Bronchial epithelial cell (primary cell): ENCODE data around the gene PSMA5. TPM values are rescaled to one million over a fixed set of nuclear protein-coding genes. Genes with fewer than 3 reads are reported as not detected.
"Not testable (repeated sequence)": the region's sequence is repeated elsewhere in the genome, so short reads cannot be mapped to it uniquely, and the experiment has no call there.

Source experiments
- DNase-seq: peaks from one replicate; pipeline ENCODE4 v3.0.0-alpha.2; 2010; ENCODE audit warnings: low read depth
- FAIRE-seq: peaks from 2 replicates; lab custom pipeline; 2011; peaks lifted over from hg19 to GRCh38; lab: Jason Lieb, UNC
- H3K27me3 ChIP-seq: 2 replicates; pipeline ENCODE4 v1.5.1; 2011; ENCODE audit warnings: low read length; ENCODE audit not compliant: control insufficient read depth, insufficient read depth
- H3K36me3 ChIP-seq: 2 replicates; pipeline ENCODE4 v1.5.1; 2011; ENCODE audit warnings: low read length; ENCODE audit not compliant: control insufficient read depth, insufficient read depth
- H3K4me3 ChIP-seq: 2 replicates; pipeline ENCODE4 v1.5.1; 2011; ENCODE audit warnings: mild to moderate bottlenecking, low read depth, low read length, control low read depth
- total RNA-seq: library from RNA; depleted of rRNA; stranded (reverse); fragments of >200 nt; gene quantifications from 2 replicates; pipeline ENCODE4 v1.2.1, GENCODE V29; 2014
- TF ChIP-seq, protein P1 (sequence below): IDR thresholded peaks from 2 replicates; pipeline ENCODE4 v1.5.1; 2011; ENCODE audit warnings: mild to moderate bottlenecking, moderate library complexity, low read length, control low read depth, inconsistent platforms; ENCODE audit not compliant: insufficient read depth, severe bottlenecking

The PSMA5 gene
- total RNA-seq, 1 donor from 2014 or later: 42.9 TPM

GRCh38 chr1:109383087-109383779 lies 43.0 kb downstream of the PSMA5 start:
- Histone ChIP-seq H3K36me3 (no peaks in the 10 kb centered on the region), H3K4me3 (no peak overlapping the region), H3K27me3 (no peaks in the 10 kb centered on the region)
- DNase-seq (no peak), FAIRE-seq (no peak)
- TF ChIP-seq, protein P1, sequence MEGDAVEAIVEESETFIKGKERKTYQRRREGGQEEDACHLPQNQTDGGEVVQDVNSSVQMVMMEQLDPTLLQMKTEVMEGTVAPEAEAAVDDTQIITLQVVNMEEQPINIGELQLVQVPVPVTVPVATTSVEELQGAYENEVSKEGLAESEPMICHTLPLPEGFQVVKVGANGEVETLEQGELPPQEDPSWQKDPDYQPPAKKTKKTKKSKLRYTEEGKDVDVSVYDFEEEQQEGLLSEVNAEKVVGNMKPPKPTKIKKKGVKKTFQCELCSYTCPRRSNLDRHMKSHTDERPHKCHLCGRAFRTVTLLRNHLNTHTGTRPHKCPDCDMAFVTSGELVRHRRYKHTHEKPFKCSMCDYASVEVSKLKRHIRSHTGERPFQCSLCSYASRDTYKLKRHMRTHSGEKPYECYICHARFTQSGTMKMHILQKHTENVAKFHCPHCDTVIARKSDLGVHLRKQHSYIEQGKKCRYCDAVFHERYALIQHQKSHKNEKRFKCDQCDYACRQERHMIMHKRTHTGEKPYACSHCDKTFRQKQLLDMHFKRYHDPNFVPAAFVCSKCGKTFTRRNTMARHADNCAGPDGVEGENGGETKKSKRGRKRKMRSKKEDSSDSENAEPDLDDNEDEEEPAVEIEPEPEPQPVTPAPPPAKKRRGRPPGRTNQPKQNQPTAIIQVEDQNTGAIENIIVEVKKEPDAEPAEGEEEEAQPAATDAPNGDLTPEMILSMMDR: no peak

DNA sequence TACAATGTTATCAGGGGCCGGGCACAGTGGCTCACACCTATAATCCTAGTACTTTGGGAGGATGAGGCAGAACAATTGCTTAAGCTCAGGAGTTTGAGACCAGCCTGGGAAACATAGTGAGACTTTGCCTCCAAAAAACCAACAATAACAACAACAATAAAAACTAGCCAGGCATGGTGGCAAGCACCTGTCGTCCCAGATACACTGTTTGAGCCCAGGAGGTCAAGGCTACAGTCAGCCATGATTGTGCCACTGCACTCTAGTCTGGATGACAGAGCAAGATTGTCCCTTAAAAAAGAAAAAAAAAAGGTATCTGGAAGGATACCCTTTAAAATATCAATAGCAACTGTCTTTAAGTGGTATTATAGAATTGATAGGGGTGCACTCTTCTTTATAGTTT lies 44.7 kb downstream of the PSMA5 start:
- Histone ChIP-seq H3K4me3 (no peak overlapping the region), H3K36me3 (no peaks in the 10 kb centered on the region), H3K27me3 (no peaks in the 10 kb centered on the region)
- TF ChIP-seq, protein P1: no peak
- no peak for DNase-seq
- FAIRE-seq: no peak

DNA sequence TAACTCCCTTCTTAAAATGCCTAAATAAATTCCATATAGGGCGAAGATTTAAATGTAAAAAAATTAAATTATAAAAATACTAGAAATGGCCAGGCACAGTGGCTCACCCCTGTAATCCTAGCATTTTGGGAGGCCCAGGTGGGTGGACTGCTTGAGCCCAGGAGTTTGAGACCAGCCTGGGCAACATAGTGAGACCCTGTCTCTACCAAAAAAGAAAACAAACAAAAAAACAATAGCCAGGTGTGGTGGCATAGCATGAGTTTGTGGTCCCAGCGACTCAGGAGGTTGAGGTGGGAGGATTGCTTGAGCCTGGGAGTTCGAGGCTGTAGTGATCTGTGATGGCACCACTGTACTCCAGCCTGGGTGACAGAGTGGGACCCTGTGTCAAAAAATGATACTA lies 46.3 kb downstream of the PSMA5 start:
- Histone ChIP-seq H3K27me3 (no peaks in the 10 kb centered on the region), H3K36me3 (no peaks in the 10 kb centered on the region), H3K4me3 (no peak overlapping the region)
- FAIRE-seq (no peak), DNase-seq (no peak)
- TF ChIP-seq, protein P1: no peak

GRCh38 chr1:109379422-109379821 lies 46.8 kb downstream of the PSMA5 start:
- Histone ChIP-seq H3K36me3 (no peaks in the 10 kb centered on the region), H3K4me3 (no peak overlapping the region), H3K27me3 (no peaks in the 10 kb centered on the region)
- no peak for DNase-seq
- TF ChIP-seq, protein P1: no peak
- no peak for FAIRE-seq

DNA sequence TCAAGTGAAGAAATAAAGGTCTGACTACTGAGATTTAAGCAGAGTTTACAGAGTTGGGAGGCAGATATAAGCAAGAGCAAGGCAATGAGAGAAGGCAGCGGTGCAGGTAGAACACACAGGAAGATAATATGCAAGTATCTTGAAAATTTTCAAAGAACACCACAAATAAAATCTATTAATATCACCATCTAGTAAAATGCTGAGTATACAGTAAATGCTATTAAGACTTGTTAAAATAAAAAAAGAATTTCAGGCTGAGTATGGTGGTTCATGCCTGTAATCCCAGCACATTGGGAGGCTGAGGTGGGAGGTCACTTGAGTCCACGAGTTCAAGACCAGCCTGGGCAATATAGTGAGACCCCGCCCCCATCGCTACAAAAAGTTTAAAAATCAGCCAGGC lies 48.5 kb downstream of the PSMA5 start:
- TF ChIP-seq, protein P1: no peak
- H3K36me3 ChIP-seq: no peaks in the 10 kb centered on the region
- DNase-seq (no peak), FAIRE-seq (no peak)
- no peak overlapping the region for H3K4me3 ChIP-seq
- no peaks in the 10 kb centered on the region for H3K27me3 ChIP-seq

- not testable (repeated sequence) for H3K27me3 ChIP-seq, H3K36me3 ChIP-seq, H3K4me3 ChIP-seq, FAIRE-seq, DNase-seq
These were observed 52.6 kb downstream of the PSMA5 start for GRCh38 chr1:109373696-109374095.
